Measurements from ENCODE around the gene PAQR6. TPM values are rescaled to one million over a fixed set of nuclear protein-coding genes. Genes with fewer than 3 reads are reported as not detected.

Gene PAQR6
- total and polyA plus RNA-seq, 10 of the 15 experiments (the other 5 are each of a cell fraction or from before 2014, with no cell fraction given) = 0.42 to 4.5 (median 1.3) TPM

DNA sequence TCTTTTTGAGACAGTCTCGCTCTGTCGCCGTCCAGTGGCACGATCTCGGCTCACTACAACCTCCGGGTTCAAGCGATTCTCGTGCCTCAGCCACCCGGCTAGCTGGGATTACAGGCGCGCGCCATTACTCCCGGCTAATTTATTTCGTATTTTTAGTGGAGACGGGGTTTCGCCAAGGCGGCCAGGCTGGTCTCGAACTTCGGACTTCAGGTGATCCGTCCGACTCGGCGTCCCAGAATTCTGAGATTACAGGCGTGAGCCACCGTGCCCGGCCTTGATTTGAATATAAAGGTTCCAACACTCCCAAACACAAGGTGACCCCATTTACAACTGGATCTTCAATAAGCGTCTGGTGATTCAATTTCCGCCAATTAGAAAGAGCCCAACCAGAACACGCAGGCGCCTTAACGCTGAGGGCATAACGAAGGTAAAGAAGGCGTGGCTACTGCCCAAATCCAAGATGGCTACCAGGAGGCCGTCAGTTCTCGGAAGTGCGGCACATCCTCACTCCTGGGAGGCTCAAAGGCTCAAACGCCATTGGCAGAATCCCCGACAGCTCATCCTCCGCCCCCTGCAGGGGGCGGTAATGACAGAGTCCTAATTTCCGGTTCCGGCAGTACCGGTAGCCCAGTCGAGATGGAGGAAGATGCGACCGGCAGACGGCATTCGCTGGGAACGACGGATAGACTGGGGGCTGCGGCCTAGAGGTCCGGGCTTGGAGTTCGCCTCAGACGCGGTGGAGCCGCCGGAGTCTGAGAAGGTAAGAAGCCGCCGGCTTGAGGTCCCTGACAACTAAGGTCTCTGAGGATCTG lies 54.2 kb downstream of the PAQR6 start, which contains the start of gene SLC25A44 (continued):
- TF ChIP-seq, protein P1, sequence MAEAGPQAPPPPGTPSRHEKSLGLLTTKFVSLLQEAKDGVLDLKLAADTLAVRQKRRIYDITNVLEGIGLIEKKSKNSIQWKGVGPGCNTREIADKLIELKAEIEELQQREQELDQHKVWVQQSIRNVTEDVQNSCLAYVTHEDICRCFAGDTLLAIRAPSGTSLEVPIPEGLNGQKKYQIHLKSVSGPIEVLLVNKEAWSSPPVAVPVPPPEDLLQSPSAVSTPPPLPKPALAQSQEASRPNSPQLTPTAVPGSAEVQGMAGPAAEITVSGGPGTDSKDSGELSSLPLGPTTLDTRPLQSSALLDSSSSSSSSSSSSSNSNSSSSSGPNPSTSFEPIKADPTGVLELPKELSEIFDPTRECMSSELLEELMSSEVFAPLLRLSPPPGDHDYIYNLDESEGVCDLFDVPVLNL (IDR thresholded peaks at IDR 0.05; ENCODE audit: low read depth, low read length) = no peak
- TF ChIP-seq LARP7 (IDR thresholded peaks at IDR 0.05) = no peak
- TF ChIP-seq, protein P2, sequence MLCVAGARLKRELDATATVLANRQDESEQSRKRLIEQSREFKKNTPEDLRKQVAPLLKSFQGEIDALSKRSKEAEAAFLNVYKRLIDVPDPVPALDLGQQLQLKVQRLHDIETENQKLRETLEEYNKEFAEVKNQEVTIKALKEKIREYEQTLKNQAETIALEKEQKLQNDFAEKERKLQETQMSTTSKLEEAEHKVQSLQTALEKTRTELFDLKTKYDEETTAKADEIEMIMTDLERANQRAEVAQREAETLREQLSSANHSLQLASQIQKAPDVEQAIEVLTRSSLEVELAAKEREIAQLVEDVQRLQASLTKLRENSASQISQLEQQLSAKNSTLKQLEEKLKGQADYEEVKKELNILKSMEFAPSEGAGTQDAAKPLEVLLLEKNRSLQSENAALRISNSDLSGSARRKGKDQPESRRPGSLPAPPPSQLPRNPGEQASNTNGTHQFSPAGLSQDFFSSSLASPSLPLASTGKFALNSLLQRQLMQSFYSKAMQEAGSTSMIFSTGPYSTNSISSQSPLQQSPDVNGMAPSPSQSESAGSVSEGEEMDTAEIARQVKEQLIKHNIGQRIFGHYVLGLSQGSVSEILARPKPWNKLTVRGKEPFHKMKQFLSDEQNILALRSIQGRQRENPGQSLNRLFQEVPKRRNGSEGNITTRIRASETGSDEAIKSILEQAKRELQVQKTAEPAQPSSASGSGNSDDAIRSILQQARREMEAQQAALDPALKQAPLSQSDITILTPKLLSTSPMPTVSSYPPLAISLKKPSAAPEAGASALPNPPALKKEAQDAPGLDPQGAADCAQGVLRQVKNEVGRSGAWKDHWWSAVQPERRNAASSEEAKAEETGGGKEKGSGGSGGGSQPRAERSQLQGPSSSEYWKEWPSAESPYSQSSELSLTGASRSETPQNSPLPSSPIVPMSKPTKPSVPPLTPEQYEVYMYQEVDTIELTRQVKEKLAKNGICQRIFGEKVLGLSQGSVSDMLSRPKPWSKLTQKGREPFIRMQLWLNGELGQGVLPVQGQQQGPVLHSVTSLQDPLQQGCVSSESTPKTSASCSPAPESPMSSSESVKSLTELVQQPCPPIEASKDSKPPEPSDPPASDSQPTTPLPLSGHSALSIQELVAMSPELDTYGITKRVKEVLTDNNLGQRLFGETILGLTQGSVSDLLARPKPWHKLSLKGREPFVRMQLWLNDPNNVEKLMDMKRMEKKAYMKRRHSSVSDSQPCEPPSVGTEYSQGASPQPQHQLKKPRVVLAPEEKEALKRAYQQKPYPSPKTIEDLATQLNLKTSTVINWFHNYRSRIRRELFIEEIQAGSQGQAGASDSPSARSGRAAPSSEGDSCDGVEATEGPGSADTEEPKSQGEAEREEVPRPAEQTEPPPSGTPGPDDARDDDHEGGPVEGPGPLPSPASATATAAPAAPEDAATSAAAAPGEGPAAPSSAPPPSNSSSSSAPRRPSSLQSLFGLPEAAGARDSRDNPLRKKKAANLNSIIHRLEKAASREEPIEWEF (IDR thresholded peaks at IDR 0.05; ENCODE audit: insufficient replicate concordance, low read depth, low read length) = no peak
- 0 out of 2 replicates have a peak, but pooled peaks have one; percentile 22 for TF ChIP-seq IRF4 (IDR thresholded peaks at IDR 0.05; ENCODE audit: low read depth, low read length)
- peak; percentile 76; the same call in 1 of the 2 replicates for TF ChIP-seq NFYB (IDR thresholded peaks at IDR 0.05; ENCODE audit: insufficient read depth, low read depth, low read length)
- TF ChIP-seq IKZF2 (IDR thresholded peaks at IDR 0.05) = peak in 1 of 2 experiments; percentile 17; a peak in 1 of 4 replicates
- TF ChIP-seq, protein P3, sequence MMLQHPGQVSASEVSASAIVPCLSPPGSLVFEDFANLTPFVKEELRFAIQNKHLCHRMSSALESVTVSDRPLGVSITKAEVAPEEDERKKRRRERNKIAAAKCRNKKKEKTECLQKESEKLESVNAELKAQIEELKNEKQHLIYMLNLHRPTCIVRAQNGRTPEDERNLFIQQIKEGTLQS (IDR thresholded peaks at IDR 0.05; ENCODE audit: borderline replicate concordance, extremely low read depth, low read depth, low read length) = no peak
- TF ChIP-seq, protein P4, sequence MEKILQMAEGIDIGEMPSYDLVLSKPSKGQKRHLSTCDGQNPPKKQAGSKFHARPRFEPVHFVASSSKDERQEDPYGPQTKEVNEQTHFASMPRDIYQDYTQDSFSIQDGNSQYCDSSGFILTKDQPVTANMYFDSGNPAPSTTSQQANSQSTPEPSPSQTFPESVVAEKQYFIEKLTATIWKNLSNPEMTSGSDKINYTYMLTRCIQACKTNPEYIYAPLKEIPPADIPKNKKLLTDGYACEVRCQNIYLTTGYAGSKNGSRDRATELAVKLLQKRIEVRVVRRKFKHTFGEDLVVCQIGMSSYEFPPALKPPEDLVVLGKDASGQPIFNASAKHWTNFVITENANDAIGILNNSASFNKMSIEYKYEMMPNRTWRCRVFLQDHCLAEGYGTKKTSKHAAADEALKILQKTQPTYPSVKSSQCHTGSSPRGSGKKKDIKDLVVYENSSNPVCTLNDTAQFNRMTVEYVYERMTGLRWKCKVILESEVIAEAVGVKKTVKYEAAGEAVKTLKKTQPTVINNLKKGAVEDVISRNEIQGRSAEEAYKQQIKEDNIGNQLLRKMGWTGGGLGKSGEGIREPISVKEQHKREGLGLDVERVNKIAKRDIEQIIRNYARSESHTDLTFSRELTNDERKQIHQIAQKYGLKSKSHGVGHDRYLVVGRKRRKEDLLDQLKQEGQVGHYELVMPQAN (conservative IDR thresholded peaks at IDR 0.05) = peak; percentile 83
- no peak for TF ChIP-seq ZNF384 (IDR thresholded peaks at IDR 0.05; ENCODE audit: borderline replicate concordance, low read depth, low read length)
- TF ChIP-seq MYB (IDR thresholded peaks at IDR 0.05; ENCODE audit: borderline replicate concordance, low read depth, low read length) = no peak
- TF ChIP-seq MXI1 (IDR thresholded peaks at IDR 0.05; ENCODE audit: low read depth, low read length) = peak; percentile 50; the same call in 1 of the 2 replicates
- TF ChIP-seq, protein P5, sequence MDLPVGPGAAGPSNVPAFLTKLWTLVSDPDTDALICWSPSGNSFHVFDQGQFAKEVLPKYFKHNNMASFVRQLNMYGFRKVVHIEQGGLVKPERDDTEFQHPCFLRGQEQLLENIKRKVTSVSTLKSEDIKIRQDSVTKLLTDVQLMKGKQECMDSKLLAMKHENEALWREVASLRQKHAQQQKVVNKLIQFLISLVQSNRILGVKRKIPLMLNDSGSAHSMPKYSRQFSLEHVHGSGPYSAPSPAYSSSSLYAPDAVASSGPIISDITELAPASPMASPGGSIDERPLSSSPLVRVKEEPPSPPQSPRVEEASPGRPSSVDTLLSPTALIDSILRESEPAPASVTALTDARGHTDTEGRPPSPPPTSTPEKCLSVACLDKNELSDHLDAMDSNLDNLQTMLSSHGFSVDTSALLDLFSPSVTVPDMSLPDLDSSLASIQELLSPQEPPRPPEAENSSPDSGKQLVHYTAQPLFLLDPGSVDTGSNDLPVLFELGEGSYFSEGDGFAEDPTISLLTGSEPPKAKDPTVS (IDR thresholded peaks at IDR 0.05; ENCODE audit: low read depth, low read length) = no peak
- TF ChIP-seq PML (IDR thresholded peaks at IDR 0.05; ENCODE audit: low read length) = peak; percentile 67
- 0 out of 2 replicates have a peak, but pooled peaks have one; percentile 20 for TF ChIP-seq GATAD2B (conservative IDR thresholded peaks at IDR 0.05; ENCODE audit: low read depth)
- no peak for TF ChIP-seq CHD4 (IDR thresholded peaks at IDR 0.05)
- TF ChIP-seq NRF1 (conservative IDR thresholded peaks at IDR 0.05; ENCODE audit: low read depth, low read length) = no peak
- TF ChIP-seq PAX5 (IDR thresholded peaks at IDR 0.05; ENCODE audit: borderline replicate concordance, low read depth, low read length) = no peak
- no peak for TF ChIP-seq FOXM1 (IDR thresholded peaks at IDR 0.05; ENCODE audit: low read depth, low read length)
- no peak for TF ChIP-seq ZNF24 (IDR thresholded peaks at IDR 0.05)

Data from GM12878 (cell line).